Nasal cavity respiratory epithelium epithelial cell of viscerocranial mucosa (primary cell): Measurements from ENCODE around the gene HSPBP1. TPM values are rescaled to one million over a fixed set of nuclear protein-coding genes. Genes with fewer than 3 reads are reported as not detected.

Source experiments
- total RNA-seq: library from RNA; depleted of rRNA; stranded (reverse); fragments of >200 nt; gene quantifications from 2 replicates; pipeline ENCODE4 v1.2.3, GENCODE V29; 2014

The HSPBP1 gene, protein sequence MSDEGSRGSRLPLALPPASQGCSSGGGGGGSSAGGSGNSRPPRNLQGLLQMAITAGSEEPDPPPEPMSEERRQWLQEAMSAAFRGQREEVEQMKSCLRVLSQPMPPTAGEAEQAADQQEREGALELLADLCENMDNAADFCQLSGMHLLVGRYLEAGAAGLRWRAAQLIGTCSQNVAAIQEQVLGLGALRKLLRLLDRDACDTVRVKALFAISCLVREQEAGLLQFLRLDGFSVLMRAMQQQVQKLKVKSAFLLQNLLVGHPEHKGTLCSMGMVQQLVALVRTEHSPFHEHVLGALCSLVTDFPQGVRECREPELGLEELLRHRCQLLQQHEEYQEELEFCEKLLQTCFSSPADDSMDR
- total RNA-seq = 32.8 and 33.6 TPM in 2 replicates

DNA sequence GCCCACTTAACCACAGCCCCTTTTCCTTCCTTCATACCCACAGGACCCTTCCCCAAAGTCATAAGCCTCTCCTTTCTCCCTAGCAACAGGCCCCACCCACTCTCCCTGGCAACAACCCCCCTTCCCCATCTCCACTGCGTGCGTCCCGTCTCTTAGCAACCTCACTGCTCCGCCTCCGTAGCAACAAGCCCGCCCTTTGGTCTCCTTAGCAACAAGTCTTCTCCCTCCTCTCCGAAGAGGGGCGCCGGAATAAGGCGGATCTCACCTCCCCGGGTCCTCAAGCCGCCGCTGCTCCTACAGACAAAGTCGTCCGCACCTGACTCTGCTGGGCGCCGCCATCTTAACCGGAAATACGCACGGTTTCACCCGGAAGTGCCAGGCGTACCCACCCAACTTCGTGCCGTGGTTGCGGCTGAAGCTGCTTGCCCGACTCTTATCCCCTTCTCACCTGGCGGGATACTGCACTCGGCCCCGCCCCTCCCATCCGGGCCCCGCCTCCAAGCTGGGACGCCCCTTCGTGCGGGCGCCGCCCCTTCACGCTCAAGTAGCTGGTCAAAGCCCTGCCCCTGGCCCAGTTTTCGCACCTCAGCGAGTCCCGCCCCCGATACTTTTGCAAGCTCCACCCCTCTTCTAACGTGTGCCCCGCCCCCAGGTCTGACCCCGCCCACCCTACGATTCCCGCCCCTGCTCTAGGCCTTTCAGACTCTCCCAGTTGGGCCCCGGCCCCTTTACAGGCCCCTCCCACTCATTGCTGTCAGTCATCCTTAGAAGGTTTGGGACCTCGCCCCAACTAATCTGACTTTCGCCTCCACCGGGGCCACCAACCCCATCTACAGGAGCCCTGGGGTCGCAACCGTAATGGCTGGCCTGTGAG, at the start of gene HSPBP1:
TSS of gene HSPBP1 (minus strand) at position 341 of the 874 bp plus-strand sequence. CDS start 502 bp downstream, outside the sequence.

DNA sequence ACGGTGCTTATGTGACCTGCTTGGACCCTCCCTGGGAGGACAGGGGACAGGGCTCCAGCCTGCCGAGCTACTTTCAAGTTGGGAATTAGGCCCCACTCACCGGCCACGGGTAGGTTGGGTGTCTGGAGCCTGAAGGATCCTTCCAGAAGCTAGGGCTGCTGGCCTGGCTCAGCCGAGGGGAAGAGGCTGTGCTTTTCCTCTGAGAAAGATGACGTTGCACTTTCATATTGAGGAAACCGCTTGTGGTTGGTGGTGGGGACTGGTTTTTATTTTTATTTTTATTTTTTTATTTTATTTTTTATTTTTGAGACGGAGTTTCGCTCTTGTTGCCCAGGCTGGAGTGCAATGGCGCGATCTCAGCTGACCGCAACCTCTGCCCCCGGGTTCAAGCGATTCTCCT, 45.3 kb upstream of the HSPBP1 start, which contains the start of gene TMEM150B:
TSS of gene TMEM150B (minus strand) at position 170 of the 400 bp plus-strand sequence. CDS start 4,305 bp downstream, outside the sequence.

DNA sequence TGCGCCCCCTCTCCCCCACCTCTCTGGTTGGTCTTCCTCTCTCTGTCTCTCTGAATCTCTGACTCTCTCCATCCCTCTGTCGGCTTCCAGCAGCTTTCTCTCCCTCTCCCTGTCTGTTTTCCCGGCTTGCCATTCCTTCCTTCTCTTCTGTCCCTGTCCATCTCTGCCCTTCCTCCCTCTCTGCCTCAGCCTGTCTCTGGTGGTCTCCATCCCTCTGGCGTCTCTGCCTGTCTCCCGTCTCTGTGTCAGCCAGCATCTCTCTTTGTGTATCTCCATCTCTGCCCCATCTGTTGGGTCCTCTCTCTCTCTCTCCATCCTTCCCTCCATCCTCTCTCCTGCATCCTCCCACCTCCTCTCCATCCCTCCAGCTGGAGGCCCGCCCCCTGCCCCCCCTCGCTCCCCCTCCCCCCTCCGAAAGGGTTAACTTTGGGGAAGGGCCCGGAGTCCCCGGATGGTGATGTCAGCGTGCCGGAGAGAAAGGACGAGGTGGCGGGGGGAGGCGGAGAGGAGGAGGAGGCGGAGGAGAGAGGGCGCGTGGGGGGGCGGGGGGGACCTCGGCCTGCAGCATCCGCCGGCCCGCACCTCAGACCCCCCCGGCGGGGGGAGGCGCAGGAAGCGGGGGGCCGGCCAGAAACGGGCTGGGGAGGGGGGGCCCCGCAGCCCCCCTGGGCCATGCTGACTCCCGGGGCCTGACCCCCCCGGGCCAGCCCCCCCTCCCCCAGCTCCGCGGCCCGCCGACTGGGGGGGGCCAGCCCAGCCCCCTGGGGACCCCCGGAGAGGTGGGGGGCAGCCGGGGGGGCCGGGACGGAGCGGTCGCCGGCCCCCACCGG, 3.9 kb upstream of the HSPBP1 start, which contains the start of gene BRSK1:
TSS of gene BRSK1 (plus strand) at position 450 of the 830 bp plus-strand sequence. CDS start 446 bp downstream, outside the sequence.

DNA sequence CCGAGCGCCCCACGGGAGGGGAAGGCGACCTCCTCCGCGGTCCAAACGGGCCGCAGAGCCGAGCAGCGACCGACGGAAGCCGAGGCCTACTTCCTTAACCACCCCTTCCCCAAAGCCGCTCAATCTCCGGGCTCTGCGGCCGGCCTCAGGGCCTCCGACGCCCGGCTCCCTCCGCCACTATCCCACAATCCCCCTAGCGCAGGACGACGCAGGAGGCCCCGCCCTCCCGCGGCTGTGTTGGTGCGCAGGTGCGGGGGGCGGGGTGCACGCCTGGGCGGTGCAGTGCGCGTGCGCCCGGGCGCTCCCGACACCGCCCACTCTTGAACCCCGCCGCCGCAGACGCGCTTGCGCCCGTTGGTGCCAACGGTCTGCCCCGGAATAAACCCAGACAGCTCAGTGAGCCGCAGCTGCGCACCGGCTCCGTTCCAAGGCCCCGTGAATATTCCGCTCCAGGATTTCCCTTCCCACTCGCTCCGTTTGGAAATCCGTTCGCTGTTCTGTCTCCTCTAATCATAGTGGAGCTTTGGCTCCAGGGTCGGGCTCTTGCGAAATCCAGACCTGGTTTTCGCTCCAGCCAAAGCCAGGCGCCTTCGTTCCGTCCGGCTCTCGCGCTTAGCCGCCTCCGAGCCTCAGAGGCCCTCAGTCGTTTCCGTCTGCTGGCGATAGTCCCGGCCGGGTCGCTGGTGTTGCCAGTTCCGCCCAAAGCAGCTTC, 20.9 kb downstream of the HSPBP1 start, which contains the start of gene PPP6R1:
TSS of gene PPP6R1 (minus strand) at position 190 of the 712 bp plus-strand sequence. CDS start 11,914 bp downstream, outside the sequence.

DNA sequence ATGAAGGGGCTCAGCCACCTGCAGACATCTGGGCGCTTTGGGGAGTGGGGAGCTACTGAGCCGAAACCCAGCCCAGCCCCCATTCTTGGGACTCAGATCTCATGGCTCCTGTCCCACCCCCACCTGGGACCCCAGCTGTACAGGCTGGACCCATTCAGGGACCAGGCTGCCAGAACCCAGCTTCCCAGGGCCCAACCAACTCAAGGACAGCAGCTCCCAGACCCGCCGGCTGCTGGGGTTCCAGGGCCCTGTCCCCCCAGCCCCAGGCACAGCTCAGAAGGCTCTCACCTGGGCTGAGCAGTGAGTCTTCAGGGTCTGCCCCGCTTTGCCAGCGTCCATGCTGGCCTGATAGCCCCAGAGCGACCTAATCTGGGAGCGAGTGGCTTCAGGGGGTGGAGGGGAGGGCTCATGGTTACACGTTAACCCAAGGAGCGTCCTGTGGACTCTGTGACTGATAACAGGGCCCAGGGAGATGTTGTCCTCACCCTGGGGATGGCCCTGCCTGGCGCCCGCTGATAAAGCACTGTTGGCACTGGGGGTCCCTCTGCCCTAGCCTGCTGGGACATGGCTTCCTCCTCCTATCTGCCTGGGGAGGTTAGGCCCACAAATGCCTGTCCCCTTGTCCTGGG, 51.4 kb downstream of the HSPBP1 start, which contains the start of gene TMEM86B:
TSS of gene TMEM86B (minus strand) at position 361 of the 629 bp plus-strand sequence. CDS start at position 339, 22 bp downstream.

Other genes starting within 250 kb of the HSPBP1 start
- 0.07 TPM in 1 of 2 replicates, not detected in the other for gene GP6, start 241.8 kb downstream of the HSPBP1 start, total RNA-seq
- 33.3 and 35.5 TPM in 2 replicates for gene RDH13, start 217.0 kb downstream of the HSPBP1 start, total RNA-seq
- gene EPS8L1, start 204.2 kb downstream of the HSPBP1 start, total RNA-seq = 96.7 and 104 TPM in 2 replicates
- gene PPP1R12C, start 162.5 kb downstream of the HSPBP1 start, total RNA-seq = 23.9 and 28.3 TPM in 2 replicates
- gene TNNT1, start 130.9 kb downstream of the HSPBP1 start, total RNA-seq = 23.2 and 27.6 TPM in 2 replicates
- 0.21 and 0.34 TPM in 2 replicates for gene TNNI3, start 122.4 kb downstream of the HSPBP1 start, total RNA-seq
- gene DNAAF3, start 113.5 kb downstream of the HSPBP1 start, total RNA-seq = 0.34 and 0.43 TPM in 2 replicates
- not detected in 2 replicates for gene SYT5, start 99.8 kb downstream of the HSPBP1 start, total RNA-seq
- 0.68 and 1.00 TPM in 2 replicates for gene PTPRH, start 70.6 kb downstream of the HSPBP1 start, total RNA-seq
- gene TMEM86B, start 51.3 kb downstream of the HSPBP1 start, total RNA-seq = 0.68 and 2.0 TPM in 2 replicates
- 24.9 and 64.2 TPM in 2 replicates for gene PPP6R1, start 21.1 kb downstream of the HSPBP1 start, total RNA-seq
- 0.34 and 0.43 TPM in 2 replicates for gene BRSK1, start 3.9 kb upstream of the HSPBP1 start, total RNA-seq
- not detected in 2 replicates for gene TMEM150B, start 45.2 kb upstream of the HSPBP1 start, total RNA-seq
- 6.1 and 6.2 TPM in 2 replicates for gene KMT5C, start 59.8 kb upstream of the HSPBP1 start, total RNA-seq
- gene COX6B2, start 74.6 kb upstream of the HSPBP1 start, total RNA-seq = 0.34 and 0.43 TPM in 2 replicates
- not detected in 2 replicates for gene GARIN5B, start 83.2 kb upstream of the HSPBP1 start, total RNA-seq
- 0.34 and 1.6 TPM in 2 replicates for gene IL11, start 90.4 kb upstream of the HSPBP1 start, total RNA-seq
- not detected in 2 replicates for gene TMEM190, start 96.7 kb upstream of the HSPBP1 start, total RNA-seq
- 2.3 and 4.4 TPM in 2 replicates for gene TMEM238, start 104.2 kb upstream of the HSPBP1 start, total RNA-seq
- 216 and 276 TPM in 2 replicates for gene RPL28, start 105.8 kb upstream of the HSPBP1 start, total RNA-seq
- gene UBE2S, start 127.7 kb upstream of the HSPBP1 start, total RNA-seq = 26.8 and 37.9 TPM in 2 replicates
- not detected in 2 replicates for gene SHISA7, start 163.2 kb upstream of the HSPBP1 start, total RNA-seq
- gene ISOC2, start 181.5 kb upstream of the HSPBP1 start, total RNA-seq = 34.8 and 39.6 TPM in 2 replicates
- gene C19orf85, start 184.6 kb upstream of the HSPBP1 start, total RNA-seq = not detected in 2 replicates
- gene ZNF628, start 196.5 kb upstream of the HSPBP1 start, total RNA-seq = 1.4 and 4.4 TPM in 2 replicates
- gene NAT14, start 205.1 kb upstream of the HSPBP1 start, total RNA-seq = 2.1 and 2.7 TPM in 2 replicates
- 0.36 TPM in 1 of 2 replicates, not detected in the other for gene SSC5D, start 208.3 kb upstream of the HSPBP1 start, total RNA-seq